Activated naive CD8-positive, alpha-beta T cell treated with anti-CD3 and anti-CD28 coated beads for 36 hours (primary cell): ENCODE results near the gene NTM. TPM values are rescaled to one million over a fixed set of nuclear protein-coding genes. Genes with fewer than 3 reads are reported as not detected.
"Not testable (repeated sequence)": the region's sequence is repeated elsewhere in the genome, so short reads cannot be mapped to it uniquely, and the experiment has no call there.

Experiments used
- DNase-seq: peaks from one replicate; pipeline ENCODE4 v3.0.0; 2021
- H3K27ac Mint-ChIP-seq: one replicate; pipeline ENCODE4 v1.8.0; 2022; ENCODE audit warnings: mild to moderate bottlenecking, moderate library complexity, mixed read lengths
- H3K27me3 Mint-ChIP-seq: one replicate; pipeline ENCODE4 v1.8.0; 2022; ENCODE audit warnings: mild to moderate bottlenecking, mixed read lengths
- H3K36me3 Mint-ChIP-seq: one replicate; pipeline ENCODE4 v1.8.0; 2021; ENCODE audit warnings: mild to moderate bottlenecking, mixed read lengths
- H3K4me1 Mint-ChIP-seq: one replicate; pipeline ENCODE4 v1.8.0; 2021; ENCODE audit warnings: mixed read lengths
- H3K4me3 Mint-ChIP-seq: one replicate; pipeline ENCODE4 v1.8.0; 2022; ENCODE audit warnings: mild to moderate bottlenecking, moderate library complexity, mixed read lengths
- H3K9me3 Mint-ChIP-seq: one replicate; pipeline ENCODE4 v1.8.0; 2022; ENCODE audit warnings: mixed read lengths
- total RNA-seq, 2 experiments: library from RNA; stranded (reverse); gene quantifications; one replicate each; pipeline ENCODE4 v1.2.3, GENCODE V29; 2021

The NTM gene
- total RNA-seq, 2 experiments from 2014 or later = not detected

- no peak overlapping the region for H3K27ac Mint-ChIP-seq
- H3K4me3 Mint-ChIP-seq = no peak overlapping the region
- no peaks in the 10 kb centered on the region for H3K36me3 Mint-ChIP-seq
- H3K9me3 Mint-ChIP-seq = no peaks in the 10 kb centered on the region
- no peaks in the 10 kb centered on the region for H3K27me3 Mint-ChIP-seq
- H3K4me1 Mint-ChIP-seq = no peaks in the 10 kb centered on the region
- DNase-seq = no peak
These were observed 982.8 kb downstream of the NTM start for GRCh38 chr11:132353255-132353654.

- H3K4me1 Mint-ChIP-seq = no peaks in the 10 kb centered on the region
- H3K27me3 Mint-ChIP-seq = no peaks in the 10 kb centered on the region
- no peaks in the 10 kb centered on the region for H3K36me3 Mint-ChIP-seq
- no peaks in the 10 kb centered on the region for H3K9me3 Mint-ChIP-seq
- no peak for DNase-seq
- H3K4me3 Mint-ChIP-seq = no peak overlapping the region
- no peak overlapping the region for H3K27ac Mint-ChIP-seq
These were observed 987.6 kb downstream of the NTM start for GRCh38 chr11:132357811-132358572.

- no peak overlapping the region for H3K4me3 Mint-ChIP-seq
- H3K27me3 Mint-ChIP-seq = no peaks in the 10 kb centered on the region
- no peak overlapping the region for H3K27ac Mint-ChIP-seq
- no peaks in the 10 kb centered on the region for H3K4me1 Mint-ChIP-seq
- no peaks in the 10 kb centered on the region for H3K9me3 Mint-ChIP-seq
- no peak for DNase-seq
- H3K36me3 Mint-ChIP-seq = no peaks in the 10 kb centered on the region
These were observed 988.1 kb downstream of the NTM start for GRCh38 chr11:132358573-132358953.

GRCh38 chr11:132361011-132361550 is 990.7 kb downstream of the NTM start:
- H3K4me1 Mint-ChIP-seq = no peaks in the 10 kb centered on the region
- H3K27me3 Mint-ChIP-seq = no peaks in the 10 kb centered on the region
- peaks cover 2% of the 10 kb centered on the region for H3K9me3 Mint-ChIP-seq
- H3K27ac Mint-ChIP-seq = no peak overlapping the region
- H3K4me3 Mint-ChIP-seq = no peak overlapping the region
- DNase-seq = no peak
- H3K36me3 Mint-ChIP-seq = no peaks in the 10 kb centered on the region

- DNase-seq = no peak
- H3K27ac Mint-ChIP-seq = no peak overlapping the region
- H3K36me3 Mint-ChIP-seq = no peaks in the 10 kb centered on the region
- H3K4me1 Mint-ChIP-seq = no peaks in the 10 kb centered on the region
- no peak overlapping the region for H3K4me3 Mint-ChIP-seq
- peaks cover 5% of the 10 kb centered on the region for H3K9me3 Mint-ChIP-seq
- H3K27me3 Mint-ChIP-seq = peaks cover 5% of the 10 kb centered on the region
These were observed 995.2 kb downstream of the NTM start for GRCh38 chr11:132365650-132366049.

GRCh38 chr11:132367293-132367692 is 996.9 kb downstream of the NTM start:
- H3K36me3 Mint-ChIP-seq = no peaks in the 10 kb centered on the region
- H3K9me3 Mint-ChIP-seq = peaks cover 5% of the 10 kb centered on the region
- no peak overlapping the region for H3K4me3 Mint-ChIP-seq
- no peaks in the 10 kb centered on the region for H3K4me1 Mint-ChIP-seq
- H3K27me3 Mint-ChIP-seq = peaks cover 5% of the 10 kb centered on the region
- no peak overlapping the region for H3K27ac Mint-ChIP-seq
- DNase-seq = no peak

GRCh38 chr11:132370114-132370513 is 999.7 kb downstream of the NTM start:
- H3K27ac Mint-ChIP-seq, DNase-seq, H3K36me3 Mint-ChIP-seq, H3K4me3 Mint-ChIP-seq, H3K4me1 Mint-ChIP-seq, H3K9me3 Mint-ChIP-seq, H3K27me3 Mint-ChIP-seq: not testable (repeated sequence)

GRCh38 chr11:132373405-132374143 is 1003.2 kb downstream of the NTM start:
- Mint-ChIP-seq H3K4me3 (no peak overlapping the region), H3K27me3 (peaks cover 12% of the 10 kb centered on the region), H3K4me1 (no peaks in the 10 kb centered on the region), H3K27ac (no peak overlapping the region), H3K36me3 (no peaks in the 10 kb centered on the region), H3K9me3 (peaks cover 1% of the 10 kb centered on the region)
- DNase-seq = no peak

GRCh38 chr11:132379540-132379939 is 1009.1 kb downstream of the NTM start:
- no peak overlapping the region for H3K27ac Mint-ChIP-seq
- peaks cover 3% of the 10 kb centered on the region for H3K9me3 Mint-ChIP-seq
- DNase-seq = no peak
- H3K4me3 Mint-ChIP-seq = no peak overlapping the region
- H3K27me3 Mint-ChIP-seq = peaks cover 8% of the 10 kb centered on the region
- H3K4me1 Mint-ChIP-seq = no peaks in the 10 kb centered on the region
- H3K36me3 Mint-ChIP-seq = no peaks in the 10 kb centered on the region
